Gastrocnemius medialis (tissue), 4 donors: ENCODE measurements around the gene XYLT2.

Experiments used
- POLR2A ChIP-seq, 2 donors: fragments of 450-650 bp; IDR thresholded peaks; one replicate each; pipeline ENCODE4 v1.6.1; 2017; ENCODE audit warnings: antibody characterized with exemption in 2 of 2, mild to moderate bottlenecking in 2 of 2, moderate library complexity in 2 of 2
- TF ChIP-seq, protein P1 (sequence below), 5 experiments: fragments of 450-650 bp in 3 of 5; fragments of 200-600 bp in 2 of 5; sonication (generic) in 2 of 5; IDR thresholded peaks in 4 of 5; conservative IDR thresholded peaks in 1 of 5; 1 replicate in 4 of 5; 2 replicates in 1 of 5; pipeline ENCODE4 v1.5.1; 2016 to 2019; ENCODE audit warnings: antibody characterized with exemption in 5 of 5, mild to moderate bottlenecking in 3 of 5, moderate library complexity in 3 of 5

DNA sequence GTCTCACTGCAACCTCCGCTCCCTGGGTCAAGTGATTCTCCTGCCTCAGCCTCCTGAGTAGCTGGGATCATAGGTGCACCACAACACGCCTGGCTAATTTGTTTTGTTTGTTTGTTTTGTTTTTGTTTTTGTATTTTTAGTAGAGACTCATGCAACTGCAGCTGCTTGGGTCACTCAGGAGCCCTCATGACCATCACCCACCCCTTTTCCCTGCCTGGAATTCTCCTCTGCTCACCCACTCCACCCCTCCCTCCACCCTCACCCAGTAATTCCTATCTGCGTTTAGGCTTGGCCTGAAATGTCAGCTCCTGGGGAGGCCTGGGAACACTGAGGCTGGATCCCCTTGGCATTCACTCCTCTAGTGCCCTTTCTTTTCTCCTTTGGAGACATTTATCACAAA lies 46.1 kb upstream of the XYLT2 start:
- TF ChIP-seq, protein P1, sequence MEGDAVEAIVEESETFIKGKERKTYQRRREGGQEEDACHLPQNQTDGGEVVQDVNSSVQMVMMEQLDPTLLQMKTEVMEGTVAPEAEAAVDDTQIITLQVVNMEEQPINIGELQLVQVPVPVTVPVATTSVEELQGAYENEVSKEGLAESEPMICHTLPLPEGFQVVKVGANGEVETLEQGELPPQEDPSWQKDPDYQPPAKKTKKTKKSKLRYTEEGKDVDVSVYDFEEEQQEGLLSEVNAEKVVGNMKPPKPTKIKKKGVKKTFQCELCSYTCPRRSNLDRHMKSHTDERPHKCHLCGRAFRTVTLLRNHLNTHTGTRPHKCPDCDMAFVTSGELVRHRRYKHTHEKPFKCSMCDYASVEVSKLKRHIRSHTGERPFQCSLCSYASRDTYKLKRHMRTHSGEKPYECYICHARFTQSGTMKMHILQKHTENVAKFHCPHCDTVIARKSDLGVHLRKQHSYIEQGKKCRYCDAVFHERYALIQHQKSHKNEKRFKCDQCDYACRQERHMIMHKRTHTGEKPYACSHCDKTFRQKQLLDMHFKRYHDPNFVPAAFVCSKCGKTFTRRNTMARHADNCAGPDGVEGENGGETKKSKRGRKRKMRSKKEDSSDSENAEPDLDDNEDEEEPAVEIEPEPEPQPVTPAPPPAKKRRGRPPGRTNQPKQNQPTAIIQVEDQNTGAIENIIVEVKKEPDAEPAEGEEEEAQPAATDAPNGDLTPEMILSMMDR (IDR thresholded peaks at IDR 0.05 in 4 of 5, conservative IDR thresholded peaks at IDR 0.05 in 1 of 5): no peak
- TF ChIP-seq POLR2A (IDR thresholded peaks at IDR 0.05): no peak
